Activated CD4-positive, alpha-beta T cell treated with anti-CD3 and anti-CD28 coated beads, Interleukin-2, amount 10 ng/mL, durations not matched to agents 7 days and 5 days (primary cell): ENCODE data around the gene NOD1. TPM values are rescaled to one million over a fixed set of nuclear protein-coding genes. Genes with fewer than 3 reads are reported as not detected.

Experiments
- CTCF ChIA-PET: fragments of 350-600 bp; sonication (Branson Sonifier 250); formaldehyde crosslinking; loops from one replicate; lab custom pipeline; 2021; ENCODE audit warnings: antibody characterized with exemption; lab: Charles Lee
- POLR2A ChIA-PET: fragments of 350-600 bp; sonication (Branson Sonifier 250); formaldehyde crosslinking; loops from one replicate; lab custom pipeline; 2021; ENCODE audit warnings: antibody characterized with exemption; lab: Charles Lee
- DNase-seq: peaks from one replicate; pipeline ENCODE4 v3.0.0-alpha.2; 2020
- H3K27ac Mint-ChIP-seq: one replicate; pipeline ENCODE4 v1.8.0; 2021; ENCODE audit warnings: mild to moderate bottlenecking, moderate library complexity, mixed read lengths
- H3K27me3 Mint-ChIP-seq: one replicate; pipeline ENCODE4 v1.8.0; 2021; ENCODE audit warnings: mixed read lengths
- H3K36me3 Mint-ChIP-seq: one replicate; pipeline ENCODE4 v1.8.0; 2021; ENCODE audit warnings: low read depth, mixed read lengths
- H3K4me1 Mint-ChIP-seq: one replicate; pipeline ENCODE4 v1.8.0; 2021; ENCODE audit warnings: mixed read lengths
- H3K4me3 Mint-ChIP-seq: one replicate; pipeline ENCODE4 v1.8.0; 2021; ENCODE audit warnings: mild to moderate bottlenecking, moderate library complexity, mixed read lengths
- H3K9me3 Mint-ChIP-seq: one replicate; pipeline ENCODE4 v1.8.0; 2021; ENCODE audit warnings: mixed read lengths
- total RNA-seq, 2 experiments: library from RNA; stranded (reverse); gene quantifications; one replicate each; pipeline ENCODE4 v1.2.3, GENCODE V29; 2021

Gene NOD1
- total RNA-seq, 2 experiments from 2014 or later, result 17.0 to 21.1 TPM

DNA sequence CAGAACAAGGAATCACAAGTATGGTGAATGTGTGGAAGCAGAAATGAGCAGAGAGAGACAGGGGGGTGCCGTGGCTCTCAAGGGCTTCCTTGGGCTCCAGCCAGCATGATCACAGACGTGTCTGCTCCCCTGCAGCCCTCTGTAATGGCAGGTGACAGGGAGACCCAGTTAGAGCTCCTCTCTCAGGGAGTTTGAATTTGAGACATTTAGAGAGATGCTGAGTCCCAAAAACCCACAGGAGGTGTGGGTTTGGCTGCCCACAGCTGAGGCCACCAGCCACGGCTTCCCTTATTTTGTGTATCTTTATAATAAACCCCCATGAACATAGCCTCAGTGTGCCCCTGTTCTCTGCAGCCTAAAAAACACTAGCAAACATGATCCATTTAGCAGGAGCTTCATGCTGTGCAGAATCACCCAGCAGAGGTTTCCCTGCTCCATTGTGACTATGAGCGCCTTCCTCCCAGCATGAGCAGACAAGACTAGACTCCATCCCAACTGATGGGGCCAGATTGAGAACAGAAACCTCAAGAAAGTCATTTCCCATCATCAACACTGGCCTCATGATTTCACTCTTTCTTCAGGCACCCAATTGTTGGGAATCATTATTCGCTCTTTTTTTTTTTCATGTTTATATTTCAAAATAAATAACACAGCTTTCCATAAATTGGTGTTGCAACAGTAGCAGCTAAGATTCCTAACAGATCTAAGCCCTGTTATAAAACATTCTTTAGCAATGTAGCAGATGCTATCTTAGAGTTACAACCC is 13.4 kb downstream of the NOD1 start:
- Mint-ChIP-seq H3K36me3 (peaks cover 13% of the 10 kb centered on the region), H3K9me3 (no peaks in the 10 kb centered on the region), H3K4me3 (no peak overlapping the region), H3K27me3 (no peaks in the 10 kb centered on the region), H3K4me1 (peaks cover 43% of the 10 kb centered on the region), H3K27ac (no peak overlapping the region)
- CTCF ChIA-PET, result interaction anchor here (0.9 to 1.6 kb wide), 3 partner anchors 9 to 81 kb away, joined by 3 to 4 read pairs (median 3); no protein-coding TSS in a partner anchor
- DNase-seq, result no peak
- POLR2A ChIA-PET, result no interaction called here

DNA sequence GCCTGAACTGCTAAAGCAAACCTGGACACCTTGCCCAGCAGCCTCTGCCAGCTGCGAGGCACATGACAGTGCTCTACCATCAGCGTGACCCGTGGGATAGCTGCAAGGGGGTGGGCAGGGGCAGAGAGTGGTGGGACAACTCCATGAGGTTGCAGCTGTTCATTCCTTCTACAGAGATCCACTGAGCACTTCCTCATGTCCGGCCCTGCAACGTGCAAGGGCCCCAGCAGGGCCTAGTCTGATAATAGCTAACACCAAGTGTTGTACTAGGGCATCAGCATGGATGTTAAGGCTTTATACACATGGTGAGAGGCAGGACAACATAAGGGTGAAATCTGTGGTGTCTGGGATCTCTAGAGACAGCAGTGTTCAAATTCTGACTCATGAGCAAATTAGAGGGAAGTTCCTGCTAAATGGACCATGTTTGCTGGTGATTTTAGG is 14.3 kb downstream of the NOD1 start:
- no peaks in the 10 kb centered on the region for H3K27me3 Mint-ChIP-seq
- H3K9me3 Mint-ChIP-seq, result no peaks in the 10 kb centered on the region
- ChIA-PET POLR2A (no interaction called here), CTCF (no interaction called here)
- no peak overlapping the region for H3K4me3 Mint-ChIP-seq
- DNase-seq, result no peak
- peaks cover 11% of the 10 kb centered on the region for H3K36me3 Mint-ChIP-seq
- peak overlapping the region; percentile 7 for H3K27ac Mint-ChIP-seq
- peaks cover 36% of the 10 kb centered on the region for H3K4me1 Mint-ChIP-seq

DNA sequence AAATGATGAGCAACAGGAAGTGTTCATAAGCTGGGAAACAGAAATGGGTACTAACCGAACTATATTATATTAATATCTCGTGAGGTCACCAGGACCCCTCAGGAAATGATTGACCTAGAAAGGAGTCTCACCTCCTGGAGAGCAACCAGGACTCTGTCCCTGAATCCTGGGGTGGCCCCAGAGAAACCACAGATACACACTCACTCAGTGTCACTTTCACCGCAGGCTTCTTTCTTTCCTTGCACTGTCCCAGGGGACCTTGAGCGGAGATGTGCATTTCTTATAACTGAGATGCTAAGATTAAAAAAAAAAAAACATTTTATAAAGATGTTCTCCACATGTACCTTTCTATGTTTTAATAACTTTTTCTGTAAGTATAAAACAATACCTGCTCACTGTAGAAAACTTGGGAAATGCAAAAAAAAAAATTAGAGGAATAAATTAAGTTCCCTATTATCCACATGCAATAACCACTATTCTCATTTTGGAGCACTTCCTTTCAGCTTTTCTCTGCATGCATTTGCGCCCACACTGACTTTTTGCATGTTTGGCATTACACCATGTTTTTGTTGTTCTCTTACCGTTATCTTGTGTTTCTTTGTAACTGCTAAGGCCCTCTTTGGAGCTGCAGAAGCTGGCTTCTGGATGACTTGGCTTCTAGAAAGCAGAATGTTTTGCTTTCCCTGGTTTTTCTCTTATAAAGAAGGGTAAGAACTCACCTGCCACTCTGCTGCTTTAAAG is 15.0 kb downstream of the NOD1 start:
- DNase-seq, result no peak
- Mint-ChIP-seq H3K36me3 (peaks cover 12% of the 10 kb centered on the region), H3K4me1 (peaks cover 34% of the 10 kb centered on the region), H3K4me3 (no peak overlapping the region), H3K9me3 (no peaks in the 10 kb centered on the region), H3K27ac (peak overlapping the region; percentile 9), H3K27me3 (no peaks in the 10 kb centered on the region)
- ChIA-PET CTCF (no interaction called here), POLR2A (no interaction called here)

DNA sequence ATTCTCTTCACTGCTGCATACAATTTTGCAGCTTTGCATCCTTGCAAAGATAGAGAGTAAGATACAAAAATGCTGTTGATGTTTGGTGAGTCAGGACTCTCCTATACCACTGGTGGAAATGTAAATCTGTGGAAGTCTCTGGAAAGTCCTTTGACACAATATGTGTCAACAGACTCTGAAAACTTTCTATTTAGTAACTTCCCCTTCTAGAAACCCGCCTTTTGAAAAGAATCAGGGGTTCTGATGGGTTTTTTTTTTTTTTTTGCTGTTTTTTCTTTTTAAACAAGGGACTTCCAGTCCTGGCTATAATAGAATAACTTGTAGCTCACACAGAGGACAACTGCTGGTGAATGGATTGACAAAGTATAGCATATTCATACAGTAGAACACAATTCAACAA is 16.4 kb downstream of the NOD1 start:
- no peaks in the 10 kb centered on the region for H3K27me3 Mint-ChIP-seq
- ChIA-PET POLR2A (interaction anchor here (0.7 kb wide), 1 partner anchor 327 kb away, joined by 4 read pairs; the partner anchor contains the start of gene MTURN), CTCF (interaction anchor here (0.6 kb wide), 1 partner anchor 546 kb away, joined by 4 read pairs; no protein-coding TSS in a partner anchor)
- H3K27ac Mint-ChIP-seq, result no peak overlapping the region
- no peak overlapping the region for H3K4me3 Mint-ChIP-seq
- no peak for DNase-seq
- H3K36me3 Mint-ChIP-seq, result peaks cover 10% of the 10 kb centered on the region
- peaks cover 23% of the 10 kb centered on the region for H3K4me1 Mint-ChIP-seq
- no peaks in the 10 kb centered on the region for H3K9me3 Mint-ChIP-seq

DNA sequence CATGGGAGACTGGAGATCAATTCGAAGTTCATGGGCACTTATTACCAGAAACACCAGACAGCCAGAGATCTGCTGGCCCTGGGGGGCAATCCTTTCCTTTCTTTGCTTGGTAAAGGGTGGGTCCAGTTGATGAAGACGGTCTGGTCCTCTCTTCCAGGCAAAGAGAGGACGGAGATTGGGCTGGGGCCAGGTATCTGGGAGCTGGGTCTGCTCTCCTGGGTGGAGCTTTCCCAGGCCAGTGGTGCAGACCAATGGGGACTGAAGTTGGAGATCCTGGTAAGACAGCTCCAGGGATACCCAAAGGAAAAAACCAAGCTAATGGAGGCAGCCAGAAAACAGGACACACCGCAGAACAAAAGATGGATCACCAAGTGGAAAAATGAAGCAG is 18.3 kb downstream of the NOD1 start:
- Mint-ChIP-seq H3K4me3 (no peak overlapping the region), H3K27me3 (no peaks in the 10 kb centered on the region), H3K9me3 (no peaks in the 10 kb centered on the region), H3K4me1 (peaks cover 11% of the 10 kb centered on the region), H3K27ac (no peak overlapping the region), H3K36me3 (peaks cover 15% of the 10 kb centered on the region)
- CTCF ChIA-PET, result interaction anchor here (0.6 to 0.8 kb wide), 2 partner anchors 9 to 39 kb away, joined by 3 read pairs; no protein-coding TSS in a partner anchor
- no peak for DNase-seq
- POLR2A ChIA-PET, result no interaction called here

DNA sequence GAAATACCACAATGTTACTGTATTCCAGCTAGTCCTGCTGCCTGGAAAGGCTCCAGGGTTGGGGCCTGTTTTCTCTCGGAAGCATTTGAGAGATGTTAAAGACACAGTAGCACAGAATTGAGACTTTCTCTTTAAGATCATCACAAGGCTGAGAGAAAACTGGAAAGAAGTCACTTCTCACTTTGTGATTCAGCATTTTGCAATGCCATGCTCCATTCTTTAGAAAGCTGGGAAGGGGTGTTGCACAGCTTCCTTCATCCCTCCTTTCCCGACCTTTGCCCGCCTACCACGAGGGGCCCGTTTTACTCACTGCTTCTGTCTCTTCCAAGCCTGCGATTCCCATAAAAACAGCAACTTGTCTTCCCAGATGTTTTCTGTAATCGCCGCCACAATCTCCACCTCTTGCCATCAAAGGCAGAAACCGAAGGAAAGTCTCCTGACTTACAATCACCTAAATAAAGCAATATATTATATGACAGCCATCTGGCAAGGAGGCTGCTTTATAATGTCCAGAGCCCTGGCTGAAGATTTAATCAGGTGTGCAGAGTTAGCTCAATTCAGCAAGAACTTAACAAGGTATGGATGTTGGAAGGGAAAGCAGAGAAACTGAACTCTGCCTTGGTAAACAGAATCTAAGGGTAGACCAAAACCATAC is 18.9 kb downstream of the NOD1 start:
- Mint-ChIP-seq H3K27ac (no peak overlapping the region), H3K9me3 (no peaks in the 10 kb centered on the region), H3K36me3 (peaks cover 15% of the 10 kb centered on the region), H3K4me1 (peaks cover 6% of the 10 kb centered on the region), H3K27me3 (no peaks in the 10 kb centered on the region), H3K4me3 (no peak overlapping the region)
- no peak for DNase-seq
- ChIA-PET CTCF (no interaction called here), POLR2A (no interaction called here)

- ChIA-PET POLR2A (no interaction called here), CTCF (no interaction called here)
- no peak overlapping the region for H3K27ac Mint-ChIP-seq
- no peak overlapping the region for H3K4me3 Mint-ChIP-seq
- H3K4me1 Mint-ChIP-seq, result no peaks in the 10 kb centered on the region
- DNase-seq, result no peak
- no peaks in the 10 kb centered on the region for H3K9me3 Mint-ChIP-seq
- H3K27me3 Mint-ChIP-seq, result no peaks in the 10 kb centered on the region
- H3K36me3 Mint-ChIP-seq, result peaks cover 17% of the 10 kb centered on the region
These were observed 20.3 kb downstream of the NOD1 start for GRCh38 chr7:30458311-30458710.

DNA sequence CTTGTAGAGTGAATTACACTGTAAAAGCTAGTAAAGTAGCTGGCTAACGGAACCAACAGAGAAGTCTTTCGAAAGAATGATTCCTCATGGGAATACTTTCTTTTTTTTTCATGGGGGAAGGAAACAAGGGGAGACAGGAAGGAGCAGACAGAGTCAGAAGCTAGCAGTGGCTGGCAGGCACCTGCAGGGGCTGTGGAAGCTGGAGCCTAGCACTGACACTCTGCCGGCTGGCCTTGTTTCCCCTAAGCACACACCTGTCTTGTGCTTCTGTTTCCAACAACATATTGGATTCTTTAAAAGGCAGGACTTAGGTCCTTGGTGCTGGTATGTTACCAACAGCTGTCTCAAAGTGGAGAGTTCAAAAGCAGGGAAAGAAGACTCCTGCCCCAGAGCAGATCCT is 24.7 kb downstream of the NOD1 start:
- Mint-ChIP-seq H3K27me3 (no peaks in the 10 kb centered on the region), H3K36me3 (peaks cover 20% of the 10 kb centered on the region), H3K27ac (no peak overlapping the region), H3K4me3 (no peak overlapping the region), H3K4me1 (no peaks in the 10 kb centered on the region), H3K9me3 (no peaks in the 10 kb centered on the region)
- DNase-seq, result no peak
- CTCF ChIA-PET, result interaction anchor here (0.8 to 0.9 kb wide), 2 partner anchors 19 to 59 kb away, joined by 3 to 4 read pairs; no protein-coding TSS in a partner anchor
- POLR2A ChIA-PET, result interaction anchor here (0.7 kb wide), 1 partner anchor 26 kb away, joined by 3 read pairs; no protein-coding TSS in a partner anchor

- no peaks in the 10 kb centered on the region for H3K9me3 Mint-ChIP-seq
- ChIA-PET CTCF (no interaction called here), POLR2A (no interaction called here)
- no peaks in the 10 kb centered on the region for H3K4me1 Mint-ChIP-seq
- H3K4me3 Mint-ChIP-seq, result no peak overlapping the region
- DNase-seq, result no peak
- peaks cover 20% of the 10 kb centered on the region for H3K36me3 Mint-ChIP-seq
- H3K27ac Mint-ChIP-seq, result no peak overlapping the region
- H3K27me3 Mint-ChIP-seq, result no peaks in the 10 kb centered on the region
These were observed 25.6 kb downstream of the NOD1 start for GRCh38 chr7:30453016-30453415.

- Mint-ChIP-seq H3K36me3 (peaks cover 22% of the 10 kb centered on the region), H3K27me3 (no peaks in the 10 kb centered on the region), H3K9me3 (no peaks in the 10 kb centered on the region), H3K4me1 (no peaks in the 10 kb centered on the region), H3K4me3 (no peak overlapping the region), H3K27ac (no peak overlapping the region)
- ChIA-PET POLR2A (no interaction called here), CTCF (interaction anchor here (1.3 kb wide), 1 partner anchor 15 kb away, joined by 3 read pairs; no protein-coding TSS in a partner anchor)
- no peak for DNase-seq
These were observed 26.2 kb downstream of the NOD1 start for GRCh38 chr7:30452280-30452930.

DNA sequence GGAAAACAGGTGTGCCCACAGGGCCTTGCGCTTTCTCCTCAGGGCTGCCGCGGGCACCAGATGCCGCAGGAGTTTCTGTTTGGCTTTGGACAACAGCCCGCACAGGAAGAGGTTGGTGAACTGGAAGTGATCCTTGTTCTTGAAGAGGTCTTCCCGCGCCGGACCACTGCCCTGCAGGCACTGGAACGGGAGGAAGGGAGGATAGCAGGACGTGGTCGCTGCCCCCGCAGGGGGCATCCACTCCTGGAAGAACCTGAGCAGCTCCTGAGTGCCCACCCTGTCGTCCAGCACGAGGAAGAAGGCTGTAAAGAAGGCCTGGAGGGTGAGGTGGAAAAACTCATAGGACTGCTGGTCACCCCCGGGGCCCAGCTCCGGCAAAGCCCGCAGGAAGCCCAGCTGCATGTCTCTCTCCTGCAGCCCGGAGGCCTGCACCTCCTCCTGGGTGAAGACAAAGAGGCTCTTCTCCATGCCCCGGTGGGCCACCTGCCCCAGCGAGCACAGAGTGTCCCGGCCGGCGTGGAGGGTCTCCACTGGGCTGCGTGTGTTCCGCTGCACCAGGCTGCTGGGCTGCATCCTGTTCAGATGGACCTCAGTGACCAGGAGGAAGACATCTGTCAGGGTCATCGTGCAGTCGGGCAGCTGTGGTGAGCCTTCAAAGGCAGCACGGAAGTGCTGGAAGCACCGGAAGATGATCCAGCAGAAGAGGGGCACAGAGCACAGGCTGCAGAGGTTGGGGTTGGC is 26.9 kb downstream of the NOD1 start:
- H3K36me3 Mint-ChIP-seq, result peaks cover 27% of the 10 kb centered on the region
- DNase-seq, result no peak
- ChIA-PET POLR2A (no interaction called here), CTCF (interaction anchor here (1.3 kb wide), 1 partner anchor 14 kb away, joined by 3 read pairs; no protein-coding TSS in a partner anchor)
- H3K9me3 Mint-ChIP-seq, result no peaks in the 10 kb centered on the region
- H3K27ac Mint-ChIP-seq, result no peak overlapping the region
- H3K27me3 Mint-ChIP-seq, result no peaks in the 10 kb centered on the region
- no peaks in the 10 kb centered on the region for H3K4me1 Mint-ChIP-seq
- no peak overlapping the region for H3K4me3 Mint-ChIP-seq
